PFSK-1 (cell line): ENCODE results near the gene ZDHHC17.

ENCODE experiments used
- FOXP2 ChIP-seq: optimal IDR thresholded peaks from 2 replicates; pipeline ENCODE3; 2011; ENCODE audit warnings: borderline replicate concordance, control low read depth, inconsistent platforms; ENCODE audit not compliant: insufficient read depth; ENCODE audit errors: extremely low read length, extremely low read depth
- POLR2AphosphoS5 ChIP-seq: IDR thresholded peaks from 2 replicates; pipeline ENCODE4 v1.6.1; 2012; ENCODE audit warnings: low read depth, mild to moderate bottlenecking, control low read depth, low read length, moderate library complexity
- SIN3A ChIP-seq: IDR thresholded peaks from 2 replicates; pipeline ENCODE4 v1.6.1; 2012; ENCODE audit warnings: mild to moderate bottlenecking, low read length, moderate library complexity, borderline replicate concordance; ENCODE audit not compliant: insufficient read depth
- TAF1 ChIP-seq: IDR thresholded peaks from 2 replicates; pipeline ENCODE4 v1.6.1; 2012; ENCODE audit warnings: low read length, control low read depth, borderline replicate concordance; ENCODE audit not compliant: insufficient read depth
- TF ChIP-seq, protein P1 (sequence below), 2 experiments: IDR thresholded peaks; 2 replicates each; pipeline versions ENCODE4 v1.6.1 to v1.8.0; 2011 to 2012; ENCODE audit warnings: low read depth in 2 of 2, low read length in 2 of 2, control low read depth in 1 of 2, inconsistent platforms in 1 of 2, mild to moderate bottlenecking in 1 of 2, moderate library complexity in 1 of 2; ENCODE audit not compliant: insufficient read depth in 1 of 2

DNA sequence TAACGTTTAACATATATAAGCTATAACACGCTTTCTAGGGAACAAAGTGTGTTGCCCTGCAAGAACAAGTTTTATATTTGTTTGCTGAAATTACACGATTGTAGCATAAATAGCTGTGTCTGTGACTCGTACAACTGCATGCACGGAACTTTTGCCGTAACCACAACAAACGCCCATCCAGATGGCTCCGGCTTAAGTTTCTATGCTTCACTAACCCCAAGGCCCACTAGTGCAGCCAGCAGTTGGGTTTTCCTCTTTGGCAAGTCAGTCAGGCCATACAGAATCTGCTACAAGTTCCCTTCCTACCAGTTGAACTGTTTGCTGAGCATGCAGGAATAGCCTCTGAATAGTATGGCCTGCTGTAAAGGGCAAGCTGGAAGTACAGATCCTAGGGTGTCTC, 102.8 kb downstream of the ZDHHC17 start:
- TF ChIP-seq SIN3A: no peak
- no peak for TF ChIP-seq POLR2AphosphoS5
- no peak for TF ChIP-seq TAF1
- TF ChIP-seq, protein P1, sequence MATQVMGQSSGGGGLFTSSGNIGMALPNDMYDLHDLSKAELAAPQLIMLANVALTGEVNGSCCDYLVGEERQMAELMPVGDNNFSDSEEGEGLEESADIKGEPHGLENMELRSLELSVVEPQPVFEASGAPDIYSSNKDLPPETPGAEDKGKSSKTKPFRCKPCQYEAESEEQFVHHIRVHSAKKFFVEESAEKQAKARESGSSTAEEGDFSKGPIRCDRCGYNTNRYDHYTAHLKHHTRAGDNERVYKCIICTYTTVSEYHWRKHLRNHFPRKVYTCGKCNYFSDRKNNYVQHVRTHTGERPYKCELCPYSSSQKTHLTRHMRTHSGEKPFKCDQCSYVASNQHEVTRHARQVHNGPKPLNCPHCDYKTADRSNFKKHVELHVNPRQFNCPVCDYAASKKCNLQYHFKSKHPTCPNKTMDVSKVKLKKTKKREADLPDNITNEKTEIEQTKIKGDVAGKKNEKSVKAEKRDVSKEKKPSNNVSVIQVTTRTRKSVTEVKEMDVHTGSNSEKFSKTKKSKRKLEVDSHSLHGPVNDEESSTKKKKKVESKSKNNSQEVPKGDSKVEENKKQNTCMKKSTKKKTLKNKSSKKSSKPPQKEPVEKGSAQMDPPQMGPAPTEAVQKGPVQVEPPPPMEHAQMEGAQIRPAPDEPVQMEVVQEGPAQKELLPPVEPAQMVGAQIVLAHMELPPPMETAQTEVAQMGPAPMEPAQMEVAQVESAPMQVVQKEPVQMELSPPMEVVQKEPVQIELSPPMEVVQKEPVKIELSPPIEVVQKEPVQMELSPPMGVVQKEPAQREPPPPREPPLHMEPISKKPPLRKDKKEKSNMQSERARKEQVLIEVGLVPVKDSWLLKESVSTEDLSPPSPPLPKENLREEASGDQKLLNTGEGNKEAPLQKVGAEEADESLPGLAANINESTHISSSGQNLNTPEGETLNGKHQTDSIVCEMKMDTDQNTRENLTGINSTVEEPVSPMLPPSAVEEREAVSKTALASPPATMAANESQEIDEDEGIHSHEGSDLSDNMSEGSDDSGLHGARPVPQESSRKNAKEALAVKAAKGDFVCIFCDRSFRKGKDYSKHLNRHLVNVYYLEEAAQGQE (IDR thresholded peaks at IDR 0.05; ENCODE audit: insufficient read depth in 1 of 2, low read depth in 2 of 2, low read length in 2 of 2): no peak
- no peak for TF ChIP-seq FOXP2
